C4-2B (cell line): Measurements from ENCODE around the gene OPCML.

Experiments
- ZFX ChIP-seq: fragments of 450-650 bp; IDR thresholded peaks from 2 replicates; pipeline ENCODE4 v1.6.1; 2017
- TF ChIP-seq, protein P1 (sequence below): fragments of 450-650 bp; conservative IDR thresholded peaks from 2 replicates; pipeline ENCODE4 v1.5.1; 2017; ENCODE audit warnings: mild to moderate bottlenecking

DNA sequence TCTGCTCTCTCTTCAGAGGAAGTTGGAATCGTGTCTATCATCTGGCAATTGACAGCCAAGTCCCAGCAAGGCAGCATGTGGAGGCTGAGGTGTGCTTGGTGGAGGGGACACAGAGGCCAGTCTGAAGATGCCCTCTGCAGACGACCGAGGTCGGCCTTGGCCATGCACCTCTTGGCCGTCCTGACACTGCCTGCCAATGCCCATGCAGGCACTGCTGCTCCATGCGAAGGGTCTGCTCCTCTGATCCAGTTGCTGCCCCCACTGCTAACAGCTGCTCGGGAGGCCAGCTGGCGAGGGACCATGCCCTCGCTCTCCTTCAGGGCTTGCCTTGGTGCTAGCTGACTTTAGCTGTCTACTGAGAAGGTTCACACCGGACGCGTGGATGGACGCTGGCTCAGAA, 527.9 kb downstream of the OPCML start:
- TF ChIP-seq, protein P1, sequence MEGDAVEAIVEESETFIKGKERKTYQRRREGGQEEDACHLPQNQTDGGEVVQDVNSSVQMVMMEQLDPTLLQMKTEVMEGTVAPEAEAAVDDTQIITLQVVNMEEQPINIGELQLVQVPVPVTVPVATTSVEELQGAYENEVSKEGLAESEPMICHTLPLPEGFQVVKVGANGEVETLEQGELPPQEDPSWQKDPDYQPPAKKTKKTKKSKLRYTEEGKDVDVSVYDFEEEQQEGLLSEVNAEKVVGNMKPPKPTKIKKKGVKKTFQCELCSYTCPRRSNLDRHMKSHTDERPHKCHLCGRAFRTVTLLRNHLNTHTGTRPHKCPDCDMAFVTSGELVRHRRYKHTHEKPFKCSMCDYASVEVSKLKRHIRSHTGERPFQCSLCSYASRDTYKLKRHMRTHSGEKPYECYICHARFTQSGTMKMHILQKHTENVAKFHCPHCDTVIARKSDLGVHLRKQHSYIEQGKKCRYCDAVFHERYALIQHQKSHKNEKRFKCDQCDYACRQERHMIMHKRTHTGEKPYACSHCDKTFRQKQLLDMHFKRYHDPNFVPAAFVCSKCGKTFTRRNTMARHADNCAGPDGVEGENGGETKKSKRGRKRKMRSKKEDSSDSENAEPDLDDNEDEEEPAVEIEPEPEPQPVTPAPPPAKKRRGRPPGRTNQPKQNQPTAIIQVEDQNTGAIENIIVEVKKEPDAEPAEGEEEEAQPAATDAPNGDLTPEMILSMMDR, result no peak
- TF ChIP-seq ZFX, result no peak
